ENCODE measurements around the gene ASCC1.

The ASCC1 gene

GRCh38 chr10:72068901-72069446 lies 147.1 kb downstream of the ASCC1 start:
- Histone ChIP-seq H3K4me2 (ENCODE audit: low read length) (no peak overlapping the region), H3K27ac (no peak overlapping the region), H3K9me3 (ENCODE audit: control insufficient read depth, low read length) (no peaks in the 10 kb centered on the region), H3K36me3 (ENCODE audit: control insufficient read depth, insufficient read depth, low read length) (no peaks in the 10 kb centered on the region), H2AFZ (no peak overlapping the region), H3K27me3 (ENCODE audit: control insufficient read depth, insufficient read depth, low read length) (no peaks in the 10 kb centered on the region), H3K4me3 (ENCODE audit: low read depth, low read length) (no peak overlapping the region), H3K9ac (no peak overlapping the region), H3K4me1 (no peaks in the 10 kb centered on the region), H3K79me2 (no peaks in the 10 kb centered on the region)
- no peak for TF ChIP-seq CTCF (IDR thresholded peaks at IDR 0.05)

- Histone ChIP-seq H3K4me1 (no peaks in the 10 kb centered on the region), H3K4me2 (ENCODE audit: low read length) (no peak overlapping the region), H3K27me3 (ENCODE audit: control insufficient read depth, insufficient read depth, low read length) (no peaks in the 10 kb centered on the region), H3K9me3 (ENCODE audit: control insufficient read depth, low read length) (no peaks in the 10 kb centered on the region), H3K4me3 (ENCODE audit: low read depth, low read length) (no peak overlapping the region), H3K36me3 (ENCODE audit: control insufficient read depth, insufficient read depth, low read length) (no peaks in the 10 kb centered on the region), H2AFZ (no peak overlapping the region), H3K79me2 (no peaks in the 10 kb centered on the region), H3K9ac (no peak overlapping the region), H3K27ac (no peak overlapping the region)
- no peak for TF ChIP-seq CTCF (IDR thresholded peaks at IDR 0.05)
These were observed 147.8 kb downstream of the ASCC1 start for GRCh38 chr10:72068126-72068765.

GRCh38 chr10:72067463-72068125 lies 148.5 kb downstream of the ASCC1 start:
- Histone ChIP-seq H3K9ac (no peak overlapping the region), H2AFZ (no peak overlapping the region), H3K27ac (no peak overlapping the region)

GRCh38 chr10:72066318-72067284 lies 149.5 kb downstream of the ASCC1 start:
- H3K4me2 ChIP-seq (ENCODE audit: low read length): no peak overlapping the region
- H3K36me3 ChIP-seq (ENCODE audit: control insufficient read depth, insufficient read depth, low read length): no peaks in the 10 kb centered on the region
- no peak overlapping the region for H3K9ac ChIP-seq
- TF ChIP-seq CTCF (IDR thresholded peaks at IDR 0.05): no peak
- H2AFZ ChIP-seq: no peak overlapping the region
- no peaks in the 10 kb centered on the region for H3K27me3 ChIP-seq (ENCODE audit: control insufficient read depth, insufficient read depth, low read length)
- H3K27ac ChIP-seq: no peak overlapping the region
- no peak overlapping the region for H3K4me3 ChIP-seq (ENCODE audit: low read depth, low read length)
- H3K4me1 ChIP-seq: no peaks in the 10 kb centered on the region
- H3K9me3 ChIP-seq (ENCODE audit: control insufficient read depth, low read length): no peaks in the 10 kb centered on the region
- no peaks in the 10 kb centered on the region for H3K79me2 ChIP-seq

More at GRCh38 chr10:72067463-72068125, 148.5 kb downstream of the ASCC1 start:
- Histone ChIP-seq H3K9me3 (ENCODE audit: control insufficient read depth, low read length) (no peaks in the 10 kb centered on the region), H3K4me1 (no peaks in the 10 kb centered on the region), H3K4me2 (ENCODE audit: low read length) (no peak overlapping the region), H3K36me3 (ENCODE audit: control insufficient read depth, insufficient read depth, low read length) (no peaks in the 10 kb centered on the region), H3K79me2 (no peaks in the 10 kb centered on the region), H3K4me3 (ENCODE audit: low read depth, low read length) (no peak overlapping the region), H3K27me3 (ENCODE audit: control insufficient read depth, insufficient read depth, low read length) (no peaks in the 10 kb centered on the region)
- TF ChIP-seq CTCF (IDR thresholded peaks at IDR 0.05): no peak

All from parathyroid adenoma (tissue), 2 donors.